Muscle of back (tissue), 11 donors: ENCODE results near the gene CPEB1. TPM values are rescaled to one million over a fixed set of nuclear protein-coding genes. Genes with fewer than 3 reads are reported as not detected.
"Not testable (repeated sequence)": the region's sequence is repeated elsewhere in the genome, so short reads cannot be mapped to it uniquely, and the experiment has no call there.

ENCODE experiments used
- DNase-seq, 3 donors: peaks; one replicate each; pipeline versions ENCODE4 v3.0.0 to v3.0.0-alpha.2; 2013
- polyA plus RNA-seq, 10 donors: library from polyadenylated mRNA; unstranded; fragments of 120-200 nt; gene quantifications; one replicate each; pipeline ENCODE4 v1.2.1, GENCODE V29; 2013; ENCODE audit not compliant: insufficient read length in 10 of 10

The CPEB1 gene
- polyA plus RNA-seq, 10 donors: 0.49 to 1.7 (median 0.73) TPM

DNA sequence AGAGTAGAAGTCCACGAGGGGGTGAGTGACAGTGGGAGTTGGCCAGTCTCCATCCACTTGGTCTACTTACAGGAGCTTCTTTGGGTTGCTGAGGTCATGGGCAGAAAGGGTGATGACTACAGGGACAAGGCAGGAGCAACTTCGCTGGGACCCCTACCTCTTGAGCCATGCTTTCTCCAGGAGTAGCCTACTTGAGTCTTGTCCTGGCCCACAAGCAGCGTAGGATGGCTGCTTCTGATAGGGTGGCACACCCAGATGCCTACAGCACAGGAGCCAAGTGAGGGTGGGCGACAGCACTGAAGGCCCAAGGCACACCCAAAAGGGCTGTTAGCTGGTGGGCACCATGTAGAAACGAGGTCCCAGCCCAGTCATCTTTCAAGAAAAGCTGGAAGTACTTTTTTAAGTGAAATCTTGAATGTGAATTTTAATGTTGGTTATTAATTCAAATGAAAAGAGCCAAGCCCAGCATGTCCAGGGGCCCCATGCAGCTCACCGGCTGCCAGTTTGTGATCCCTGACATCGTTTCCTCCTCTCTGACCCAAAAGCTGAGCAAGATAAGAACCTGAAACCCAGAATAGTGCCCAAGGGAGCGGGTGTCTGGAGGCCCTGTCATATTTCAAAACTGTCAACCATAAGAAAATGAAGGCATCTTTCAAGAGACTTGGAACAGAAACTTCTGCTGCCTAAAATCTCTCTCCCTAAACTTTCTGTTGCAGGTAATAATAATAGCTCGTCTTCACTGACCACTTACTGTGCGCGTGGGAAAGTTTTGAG lies 2.2 kb upstream of the CPEB1 start:
- DNase-seq: no peak

DNA sequence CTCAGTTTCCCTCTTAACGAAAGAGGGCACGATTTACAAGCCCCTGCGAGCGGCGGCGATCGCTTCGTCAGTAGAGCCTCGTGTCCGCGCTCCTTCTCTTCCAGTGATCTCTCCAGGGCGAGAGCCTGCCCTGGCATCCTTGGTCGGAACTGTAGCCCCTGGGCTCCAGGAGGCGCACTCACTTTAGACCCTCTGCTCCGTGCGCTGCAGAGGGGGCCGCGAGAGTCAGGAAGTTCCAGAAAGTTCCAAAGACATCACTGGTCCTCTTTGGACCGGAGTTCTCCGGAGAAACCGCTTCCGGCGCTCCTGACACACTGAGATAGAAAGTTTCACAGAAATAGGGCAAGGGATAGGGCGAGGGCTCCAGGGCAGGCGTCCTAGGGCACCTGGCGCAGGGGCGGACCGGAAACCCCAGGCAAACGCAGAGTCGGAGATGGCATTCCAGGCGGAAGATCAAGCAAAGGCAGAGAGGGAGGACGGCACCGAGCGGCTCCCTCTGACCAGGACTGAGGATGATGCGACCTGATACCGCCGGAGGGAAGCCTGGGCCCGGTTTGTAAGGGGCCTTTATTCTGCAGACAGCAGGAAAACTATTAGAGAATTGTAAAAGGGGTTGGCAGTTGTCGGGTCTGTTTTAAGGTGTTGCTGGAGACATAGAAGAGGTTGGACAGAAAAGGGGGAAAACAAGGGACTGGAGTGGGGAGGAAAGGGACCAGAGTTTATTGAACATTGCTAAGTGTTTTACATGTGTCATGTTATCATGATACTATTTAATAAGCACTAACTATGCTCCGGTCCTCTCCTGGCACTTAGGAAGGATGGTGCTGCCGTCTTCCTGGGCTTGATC lies 1.3 kb upstream of the CPEB1 start:
- DNase-seq: peak in 1 of 3 donors; percentile 10

DNA sequence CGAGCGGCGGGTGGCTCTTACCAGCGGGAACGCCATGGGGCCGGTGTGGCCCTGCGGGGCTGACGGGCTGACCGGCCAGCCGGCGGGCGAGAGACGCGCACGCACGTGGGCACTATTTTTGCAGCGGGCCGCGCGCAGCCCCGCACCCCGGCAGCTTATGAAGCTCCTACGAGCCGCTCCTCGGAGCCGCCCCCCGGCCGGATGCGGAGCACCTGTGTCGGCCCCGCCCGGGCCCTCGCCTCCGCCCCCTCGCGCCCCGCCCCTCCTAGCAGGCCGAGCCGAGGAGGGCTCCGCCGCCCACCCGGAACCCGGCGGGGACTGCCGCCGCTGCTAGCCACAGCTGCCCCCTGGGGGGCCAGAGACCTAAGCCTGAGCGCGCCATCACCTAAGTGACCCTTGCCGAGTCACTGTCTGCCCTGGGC lies 683 bp upstream of the CPEB1 start:
- DNase-seq: peak in 1 of 3 donors; percentile 17

- DNase-seq: peak in 1 of 3 donors; percentile 3
Observed at GRCh38 chr15:82646250-82647044, 716 bp downstream of the CPEB1 start.

DNA sequence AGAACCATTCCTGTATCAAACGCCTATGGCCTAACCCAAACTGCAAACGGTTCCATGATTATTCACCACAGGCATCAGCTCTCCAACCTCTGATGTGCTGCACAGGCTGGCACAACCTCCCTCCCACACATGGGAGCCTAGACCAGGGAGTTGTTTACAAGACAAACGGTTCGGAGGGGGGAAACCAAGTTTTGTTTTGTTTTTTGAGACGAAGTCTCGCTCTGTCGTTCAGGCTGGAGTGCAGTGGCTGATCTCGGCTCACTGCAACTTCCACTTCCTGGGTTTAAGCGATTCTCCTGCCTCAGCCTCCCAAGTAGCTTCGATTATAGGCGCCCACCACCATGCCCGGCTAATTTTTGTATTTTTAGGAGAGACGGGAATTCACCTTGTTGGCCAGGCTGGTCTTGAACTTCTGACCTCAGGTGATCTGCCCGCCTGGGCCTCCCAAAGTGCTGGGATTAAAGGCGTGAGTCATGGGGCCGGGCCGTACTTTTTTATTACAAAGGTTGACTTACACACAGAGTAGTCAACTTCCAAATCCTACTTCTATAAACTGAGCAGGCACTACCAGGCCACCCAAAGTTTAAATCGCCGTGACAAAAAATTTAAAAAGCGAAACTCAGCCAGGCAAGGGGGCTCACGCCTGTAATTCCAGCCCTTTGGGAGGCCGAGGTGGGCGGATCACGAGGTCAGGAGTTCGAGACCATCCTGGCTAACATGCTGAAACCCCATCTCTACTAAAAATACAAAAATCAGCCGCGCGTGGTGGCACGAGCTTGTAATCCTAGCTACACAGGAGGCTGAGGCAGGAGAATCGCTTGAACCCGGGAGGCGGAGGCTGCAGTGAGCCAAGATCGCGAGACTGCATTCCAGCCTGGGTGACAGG lies 2.0 kb downstream of the CPEB1 start:
- DNase-seq: not testable (repeated sequence)

DNA sequence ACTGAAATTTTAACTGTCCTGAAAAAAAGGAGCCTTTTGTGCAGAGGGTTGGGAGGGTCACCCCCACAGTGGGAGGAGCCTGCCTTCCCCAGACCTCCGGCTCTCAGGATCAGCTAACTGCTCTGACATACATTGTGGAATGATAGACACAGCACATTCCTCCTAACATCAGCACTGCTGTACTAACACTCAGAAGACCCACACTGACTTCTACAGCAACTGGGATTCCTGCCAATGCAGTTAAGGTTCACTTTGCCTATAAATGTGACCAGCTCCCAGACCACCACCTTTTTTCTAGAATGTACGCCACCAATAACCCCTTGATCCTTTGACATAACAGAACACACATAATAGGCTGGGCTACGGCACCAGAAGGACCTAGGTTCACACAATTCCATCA lies 3.2 kb downstream of the CPEB1 start:
- DNase-seq: no peak

- DNase-seq: no peak
Observed at GRCh38 chr15:82642656-82643055, 4.5 kb downstream of the CPEB1 start.

- no peak for DNase-seq
Observed at GRCh38 chr15:82641129-82641798, 5.9 kb downstream of the CPEB1 start.

- no peak for DNase-seq
Observed at GRCh38 chr15:82640672-82641071, 6.5 kb downstream of the CPEB1 start.

GRCh38 chr15:82635798-82636197 lies 11.4 kb downstream of the CPEB1 start:
- DNase-seq: no peak

DNA sequence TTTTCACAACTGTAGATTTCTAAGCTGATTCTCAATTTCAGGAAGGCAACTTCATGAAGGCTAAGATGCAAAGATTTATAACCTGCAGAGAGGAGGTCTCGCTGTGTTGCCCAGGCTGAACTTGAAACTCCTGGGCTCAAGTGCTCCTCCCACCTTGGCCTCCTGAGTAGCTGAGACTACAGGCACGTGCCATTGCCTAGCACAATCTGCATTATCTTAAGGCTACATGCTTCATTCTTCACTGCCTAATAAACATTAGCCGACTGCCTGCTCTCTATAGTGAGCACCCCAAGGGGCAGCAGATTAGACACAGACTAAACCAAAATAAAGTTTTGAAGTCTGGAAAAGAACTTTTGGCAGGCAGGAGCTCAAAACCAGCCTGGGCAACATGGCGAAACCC lies 17.1 kb downstream of the CPEB1 start:
- no peak for DNase-seq

- no peak for DNase-seq
Observed at GRCh38 chr15:82625136-82625535, 22.0 kb downstream of the CPEB1 start.

DNA sequence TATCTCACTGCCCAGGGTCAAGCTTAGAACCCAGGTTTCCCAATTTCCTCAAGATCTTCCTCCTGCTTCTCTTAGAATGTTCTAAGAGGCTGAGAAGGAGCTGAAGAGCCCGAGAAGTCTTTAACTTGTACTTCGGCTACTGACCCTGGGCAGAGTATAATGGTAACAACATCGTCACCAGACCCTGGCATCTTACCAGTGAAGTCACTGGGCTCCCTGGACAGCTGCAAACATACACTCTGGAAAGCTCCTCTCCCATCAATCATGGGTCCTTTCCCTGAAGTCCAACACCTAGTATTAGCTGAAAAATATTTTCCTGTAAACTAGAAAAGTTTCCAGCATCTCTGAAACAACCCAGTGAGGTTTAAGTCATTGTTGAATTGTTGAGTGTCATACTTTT lies 22.7 kb downstream of the CPEB1 start:
- DNase-seq: no peak

GRCh38 chr15:82624008-82624407 lies 23.2 kb downstream of the CPEB1 start:
- DNase-seq: no peak

- no peak for DNase-seq
Observed at GRCh38 chr15:82621970-82622369, 25.2 kb downstream of the CPEB1 start.

GRCh38 chr15:82613747-82614146 lies 33.4 kb downstream of the CPEB1 start:
- no peak for DNase-seq

DNA sequence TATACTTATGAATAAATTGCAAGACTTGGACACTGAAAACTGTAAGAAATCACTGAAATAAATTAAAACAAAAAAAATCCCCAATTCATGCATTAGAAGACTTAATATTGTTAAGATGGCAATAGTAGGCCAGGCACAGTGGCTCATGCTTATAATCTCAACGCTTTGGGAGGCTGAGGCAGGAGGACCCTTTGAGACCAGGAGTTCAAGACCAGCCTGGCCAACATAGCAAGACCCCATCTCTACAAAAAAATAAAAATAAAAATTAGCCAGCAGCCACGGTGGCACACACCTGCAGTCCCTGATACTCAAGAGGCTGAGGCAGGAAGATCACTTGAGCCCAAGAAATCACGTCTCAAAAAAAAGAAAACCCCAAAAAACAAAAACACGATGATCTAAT lies 35.8 kb downstream of the CPEB1 start:
- no peak for DNase-seq

DNA sequence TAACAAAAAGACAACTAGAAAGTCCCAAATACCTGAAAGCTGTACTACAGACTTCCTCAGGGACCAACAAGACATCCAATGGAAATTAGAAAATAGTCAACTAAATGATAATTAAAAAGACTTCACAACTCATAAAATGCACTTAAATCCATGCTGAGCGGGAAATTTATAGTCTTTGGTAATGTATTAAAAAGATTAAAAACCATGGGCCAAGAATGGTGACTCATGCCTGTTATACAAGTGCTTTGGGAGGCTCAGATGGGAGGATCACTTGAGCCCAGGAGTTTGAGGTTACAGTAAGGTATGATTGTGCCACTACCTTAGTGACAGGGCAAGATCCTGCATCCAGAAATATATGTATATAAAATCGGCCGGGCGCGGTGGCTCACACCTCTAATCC lies 45.0 kb downstream of the CPEB1 start:
- no peak for DNase-seq

DNA sequence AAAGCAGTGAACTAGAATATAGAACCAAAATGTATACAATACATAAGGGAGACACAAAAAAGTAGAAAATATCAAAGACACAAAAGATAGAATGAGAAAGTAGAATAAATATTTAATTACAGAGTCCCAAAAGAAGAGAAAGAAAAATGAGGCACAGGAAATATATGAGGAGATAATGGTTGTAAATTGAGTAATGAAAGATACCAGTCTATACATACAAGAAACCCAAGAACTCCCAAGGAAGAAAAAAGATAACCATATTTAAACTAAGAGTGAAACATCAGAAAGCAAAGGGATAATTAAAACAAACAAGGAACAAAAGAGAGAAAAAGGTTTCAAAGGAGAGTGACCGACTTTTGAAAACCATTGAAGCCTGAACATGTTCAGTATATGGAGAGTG lies 47.3 kb downstream of the CPEB1 start:
- no peak for DNase-seq

DNA sequence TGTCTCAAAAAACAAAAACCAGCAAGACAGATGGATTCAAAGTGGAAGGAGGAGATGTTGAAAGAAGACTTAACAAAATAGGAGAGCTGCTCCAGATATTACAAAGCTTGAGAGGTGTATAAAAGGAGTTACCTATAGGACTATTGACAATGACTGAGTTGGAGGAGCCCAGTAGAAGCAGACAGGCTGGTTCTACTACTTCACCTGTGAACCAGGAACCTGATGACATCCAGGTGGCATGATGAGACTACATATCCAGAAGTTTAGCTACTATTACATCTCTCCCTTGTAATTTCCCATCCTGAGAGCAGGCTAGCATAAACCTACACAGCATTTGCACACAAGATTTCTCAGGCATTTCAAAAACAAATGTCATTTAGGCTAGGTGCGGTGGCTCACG lies 49.3 kb downstream of the CPEB1 start:
- no peak for DNase-seq

DNA sequence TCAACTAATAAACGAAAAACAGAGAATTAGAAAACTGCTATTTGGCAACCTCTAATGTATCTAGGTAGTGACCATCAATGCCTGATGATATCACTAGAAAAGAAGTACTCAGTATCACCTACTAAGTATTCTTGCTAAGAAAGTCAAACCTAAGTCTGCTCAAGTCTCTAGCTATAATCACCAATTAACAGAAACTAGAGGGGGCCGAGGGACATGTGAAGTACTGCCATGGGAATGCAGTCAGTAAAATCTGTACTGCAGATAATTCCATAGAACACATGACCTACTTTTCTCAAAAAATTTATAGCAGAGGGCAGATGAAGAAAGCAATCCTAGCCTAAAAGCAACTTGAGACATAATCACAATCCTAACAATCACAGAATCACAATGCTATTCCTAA lies 51.4 kb downstream of the CPEB1 start:
- no peak for DNase-seq
